ENCODE measurements around the gene JAML.

JAML gene

DNA sequence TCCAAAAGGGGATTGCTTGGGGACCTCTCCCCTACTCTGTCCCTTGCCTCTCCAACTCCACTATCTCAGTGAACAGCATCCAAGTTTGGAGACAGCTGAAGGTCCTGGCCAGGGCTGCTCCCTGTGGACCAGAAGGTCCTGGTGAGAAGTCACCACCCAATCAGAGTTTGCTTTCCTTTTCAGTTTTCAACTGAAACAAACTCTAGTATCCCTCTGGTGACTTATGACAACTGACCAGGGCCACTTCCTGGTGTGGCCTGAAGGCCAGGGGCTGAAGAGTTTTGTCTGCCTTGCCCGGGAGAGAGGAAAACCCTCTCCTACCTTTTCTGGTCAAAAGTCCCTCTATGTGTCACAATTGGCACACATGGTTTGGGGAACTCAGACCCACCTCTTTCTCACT, 5.1 kb downstream of the JAML start:
- no peak for DNase-seq (ENCODE audit: low read depth, low spot score)
- H3K4me3 ChIP-seq (ENCODE audit: low read length), result no peak overlapping the region

DNA sequence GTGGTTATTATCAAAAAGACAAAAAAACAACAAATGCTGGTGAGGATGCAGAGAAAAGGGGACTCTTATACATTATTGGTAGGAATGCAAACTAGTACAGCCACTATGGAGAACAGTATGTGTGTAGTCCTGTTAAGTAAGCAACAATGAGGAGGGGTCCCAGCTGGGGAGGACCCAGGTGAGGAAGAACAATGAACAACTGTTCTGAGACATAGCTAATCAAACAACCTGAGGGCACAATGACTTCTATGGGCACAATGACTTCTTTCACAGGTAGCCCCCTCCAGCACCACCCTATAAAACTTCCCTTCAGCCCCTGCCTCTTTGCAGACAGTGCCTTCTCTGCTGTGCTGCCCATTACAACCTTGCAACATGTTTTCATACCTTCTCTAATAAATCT, 5.6 kb downstream of the JAML start:
- no peak overlapping the region for H3K4me3 ChIP-seq (ENCODE audit: low read length)
- DNase-seq (ENCODE audit: low read depth, low spot score), result no peak

DNA sequence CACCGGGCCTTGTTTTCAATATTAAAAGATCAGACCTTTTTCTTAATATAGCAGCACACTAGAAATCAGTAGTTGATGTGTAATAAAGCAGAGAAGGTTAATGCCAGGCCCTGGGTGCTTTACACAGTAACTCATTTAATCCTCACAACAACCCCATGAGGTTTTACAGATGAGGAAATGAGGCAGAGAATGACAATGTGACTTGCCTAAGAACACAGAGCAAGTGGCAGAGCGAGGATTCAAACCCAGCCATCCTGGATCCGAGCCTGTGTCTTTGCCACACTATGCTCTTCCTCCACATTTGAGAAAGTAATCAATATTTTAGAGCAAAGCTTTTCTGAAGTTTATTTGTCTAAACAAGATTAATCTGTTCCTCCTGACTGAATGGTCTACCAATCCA, 7.2 kb downstream of the JAML start:
- no peak overlapping the region for H3K4me3 ChIP-seq (ENCODE audit: low read length)
- DNase-seq (ENCODE audit: low read depth, low spot score), result no peak

DNA sequence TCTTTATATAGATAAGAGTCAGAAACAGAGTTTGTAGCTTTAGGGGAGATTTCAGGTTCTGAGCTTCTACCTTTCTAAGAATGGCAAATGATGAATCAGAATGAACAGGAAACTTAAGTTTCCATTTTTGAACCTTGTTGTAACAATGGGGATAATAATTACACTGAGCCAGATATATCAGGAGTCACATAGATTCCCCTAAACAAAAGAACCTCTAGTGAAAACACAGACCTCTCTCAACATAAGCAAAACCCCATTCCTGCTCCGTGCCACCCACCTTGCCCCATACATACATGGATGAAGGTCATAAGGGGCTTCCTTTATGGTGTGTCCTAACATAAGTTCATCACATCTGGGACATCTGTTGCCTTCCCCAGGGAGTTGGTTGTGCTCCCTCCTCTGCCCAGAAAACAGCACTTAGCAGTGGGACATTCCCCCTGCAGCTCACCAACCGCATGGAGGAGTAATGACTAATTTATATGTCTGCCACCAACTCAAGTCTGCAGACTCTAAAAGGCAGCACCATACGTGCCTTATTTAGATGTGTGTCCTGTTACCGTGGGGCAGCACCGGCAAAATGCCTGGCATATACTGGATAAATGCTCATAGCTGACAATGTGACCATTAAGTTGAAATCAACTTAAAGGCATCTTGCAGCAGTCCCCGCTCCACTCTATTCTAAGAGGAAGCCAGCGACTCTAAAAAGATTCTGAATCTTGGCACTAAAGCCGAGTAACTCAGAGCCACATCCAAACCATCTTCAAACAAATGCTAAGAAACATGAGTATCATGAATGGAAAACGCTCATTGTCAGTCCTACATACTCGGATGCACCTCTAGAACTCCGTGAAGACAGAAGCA, 8.0 kb downstream of the JAML start:
- DNase-seq (ENCODE audit: low read depth, low spot score), result no peak

DNA sequence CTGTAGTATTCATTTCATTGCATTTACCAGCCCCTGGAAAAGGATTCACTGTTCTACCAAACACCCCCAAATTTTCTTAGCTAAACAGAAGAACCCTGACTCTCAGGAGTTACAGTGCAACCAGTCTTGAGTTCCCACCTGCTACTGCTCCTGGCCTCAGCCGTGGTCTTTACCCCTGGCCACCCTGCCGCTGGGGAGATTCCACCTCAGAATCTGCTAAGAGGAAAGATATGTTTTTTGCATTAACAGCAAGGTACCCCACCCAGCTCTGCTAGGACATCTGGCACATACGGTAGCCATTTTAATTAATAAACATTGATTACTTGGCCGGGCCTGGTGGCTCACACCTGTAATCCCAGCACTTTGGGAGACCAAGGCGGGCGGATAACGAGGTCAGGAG, 9.0 kb downstream of the JAML start:
- no peak overlapping the region for H3K4me3 ChIP-seq (ENCODE audit: low read length)
- no peak for DNase-seq (ENCODE audit: low read depth, low spot score)

More for the DNA sequence above, 8.0 kb downstream of the JAML start:
- no peak overlapping the region for H3K4me3 ChIP-seq (ENCODE audit: low read length)

DNA sequence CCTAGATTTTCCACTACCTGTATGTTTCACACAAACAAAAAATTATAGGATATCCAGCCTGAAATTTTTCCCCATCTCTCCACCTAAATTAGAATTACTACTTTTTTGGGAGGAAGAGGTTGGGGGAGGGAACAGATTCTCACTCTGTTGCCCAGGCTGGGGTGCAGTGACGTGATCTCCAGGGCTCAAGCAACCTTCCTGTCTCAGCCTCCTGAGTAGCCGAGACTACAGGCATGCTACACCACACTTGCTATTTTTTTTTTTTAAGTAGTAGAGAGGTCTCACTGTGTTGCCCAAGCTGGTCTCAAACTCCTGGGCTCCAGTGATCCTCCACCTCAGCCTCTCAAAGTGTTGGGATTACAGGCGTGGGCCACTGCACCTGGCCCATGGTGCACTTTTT, 9.5 kb downstream of the JAML start:
- H3K4me3 ChIP-seq (ENCODE audit: low read length), result no peak overlapping the region
- no peak for DNase-seq (ENCODE audit: low read depth, low spot score)

DNA sequence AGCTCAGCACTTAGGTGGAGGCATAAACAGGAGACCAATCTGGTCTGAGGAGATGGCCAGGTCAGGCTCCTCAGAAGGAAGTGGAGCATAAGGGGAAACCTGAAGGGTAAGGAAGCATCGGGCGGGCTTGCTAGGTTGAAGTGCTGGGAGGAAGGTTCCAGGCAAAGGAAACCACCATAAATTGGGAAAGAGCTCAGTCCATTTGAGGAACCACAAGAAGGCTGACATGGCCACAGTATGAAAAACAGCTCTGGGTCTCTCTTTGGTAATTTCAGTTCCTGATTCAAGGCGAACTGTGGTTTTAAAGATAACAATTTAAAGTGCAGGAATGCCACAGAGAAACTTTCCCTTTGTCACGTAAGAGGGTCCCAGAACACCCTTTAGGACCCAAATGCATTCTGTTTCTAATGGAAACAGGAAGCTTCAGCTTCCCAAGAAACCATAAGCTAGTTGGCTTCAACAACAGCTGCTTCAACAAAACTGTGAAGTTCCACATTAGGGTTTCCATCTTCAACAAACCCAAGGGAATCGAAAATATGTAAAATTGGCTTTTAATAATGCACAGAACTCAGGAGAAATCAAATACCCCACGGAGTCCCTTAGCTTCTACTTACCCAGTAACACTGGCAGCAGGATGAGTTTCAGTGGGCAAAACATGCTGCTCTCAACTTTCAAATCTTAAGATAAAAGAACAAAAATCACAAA, 10.4 kb downstream of the JAML start:
- no peak overlapping the region for H3K4me3 ChIP-seq (ENCODE audit: low read length)
- DNase-seq (ENCODE audit: low read depth, low spot score), result no peak

DNA sequence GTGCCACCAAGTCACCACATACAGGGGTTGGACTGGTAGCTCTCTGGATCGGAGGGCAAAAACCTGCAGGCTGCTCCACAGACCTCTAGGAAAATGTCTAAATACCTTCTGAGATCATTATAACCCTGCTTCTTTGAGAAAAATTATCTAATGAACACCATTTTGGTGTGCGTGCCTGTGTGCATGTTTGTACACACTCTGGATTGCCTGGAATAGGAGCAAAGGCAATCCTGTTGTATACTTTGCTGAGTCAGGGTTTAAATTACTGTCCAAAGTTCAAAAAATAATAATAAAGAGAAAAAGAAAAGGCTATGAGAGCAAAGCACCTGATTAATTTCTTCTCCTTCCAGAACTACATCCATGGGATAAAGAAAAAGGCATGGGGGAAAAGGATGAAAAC, 11.0 kb downstream of the JAML start:
- no peak overlapping the region for H3K4me3 ChIP-seq (ENCODE audit: low read length)
- no peak for DNase-seq (ENCODE audit: low read depth, low spot score)

DNA sequence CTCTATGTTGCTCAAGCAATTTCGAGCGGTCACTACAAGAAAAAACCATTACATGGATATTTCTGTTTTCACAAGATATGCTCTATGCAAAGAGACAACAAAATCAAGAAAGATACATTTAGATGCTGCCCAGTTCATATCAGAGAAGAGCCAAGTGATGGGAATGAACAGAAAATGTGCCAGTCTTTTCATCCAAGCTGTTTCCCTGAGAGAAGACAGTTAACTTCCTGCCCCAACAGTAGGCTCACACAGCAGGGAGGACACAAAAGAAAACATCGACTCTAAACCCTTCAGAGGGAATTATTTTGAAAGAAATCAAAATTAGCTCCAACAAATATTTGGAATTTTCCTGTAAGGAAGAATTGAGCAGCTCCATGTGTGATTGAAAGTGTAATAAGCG, 11.6 kb downstream of the JAML start:
- DNase-seq (ENCODE audit: low read depth, low spot score), result no peak
- no peak overlapping the region for H3K4me3 ChIP-seq (ENCODE audit: low read length)

DNA sequence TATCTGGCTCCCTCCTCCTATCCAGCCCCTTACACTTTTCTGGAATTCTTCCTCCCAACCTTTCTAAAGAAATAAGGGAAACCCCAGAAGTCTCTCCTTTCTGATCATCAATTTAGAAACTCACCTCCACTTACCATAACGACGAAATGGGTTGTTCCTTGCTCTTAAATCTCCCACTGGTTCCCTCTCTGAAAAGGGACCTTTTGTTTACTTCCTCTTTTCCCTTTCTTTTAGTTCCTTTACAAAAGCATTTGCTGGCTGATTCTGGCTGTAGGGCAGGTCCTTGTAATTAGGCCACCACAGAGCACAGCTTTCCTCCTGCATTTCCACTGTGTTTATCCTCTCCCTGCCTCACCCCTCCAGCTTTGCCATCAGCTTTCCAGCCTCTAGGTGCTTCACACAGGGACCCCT, 12.0 kb downstream of the JAML start:
- DNase-seq (ENCODE audit: low read depth, low spot score), result no peak
- H3K4me3 ChIP-seq (ENCODE audit: low read length), result no peak overlapping the region

DNA sequence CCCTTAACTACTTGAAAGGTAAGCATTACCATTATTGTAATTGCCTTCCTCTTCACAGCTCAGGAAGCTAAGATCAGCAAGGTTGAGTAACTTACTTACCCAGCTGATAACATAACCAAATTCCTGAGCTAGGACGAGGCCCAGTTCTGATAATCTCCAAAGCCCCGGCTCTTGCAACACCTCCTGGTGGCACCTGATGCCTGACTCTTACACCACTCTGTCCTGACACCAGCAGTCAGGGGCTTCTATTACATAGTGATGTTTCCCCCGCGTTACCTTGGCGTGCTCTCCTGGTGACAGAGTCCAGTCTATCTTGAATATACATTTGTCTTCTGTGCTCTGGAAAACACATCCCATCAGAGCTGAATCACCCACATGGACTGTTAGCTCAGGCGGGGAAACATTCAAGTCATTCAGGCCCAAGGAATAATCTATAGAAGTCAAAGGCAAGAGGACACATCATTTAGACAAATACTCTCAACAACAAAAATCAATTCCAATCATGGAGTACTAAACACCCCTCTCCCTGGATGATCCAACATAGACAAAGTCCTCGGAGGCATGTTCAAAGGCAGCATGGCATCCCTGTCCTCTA, 12.6 kb downstream of the JAML start:
- DNase-seq (ENCODE audit: low read depth, low spot score), result no peak
- no peak overlapping the region for H3K4me3 ChIP-seq (ENCODE audit: low read length)

DNA sequence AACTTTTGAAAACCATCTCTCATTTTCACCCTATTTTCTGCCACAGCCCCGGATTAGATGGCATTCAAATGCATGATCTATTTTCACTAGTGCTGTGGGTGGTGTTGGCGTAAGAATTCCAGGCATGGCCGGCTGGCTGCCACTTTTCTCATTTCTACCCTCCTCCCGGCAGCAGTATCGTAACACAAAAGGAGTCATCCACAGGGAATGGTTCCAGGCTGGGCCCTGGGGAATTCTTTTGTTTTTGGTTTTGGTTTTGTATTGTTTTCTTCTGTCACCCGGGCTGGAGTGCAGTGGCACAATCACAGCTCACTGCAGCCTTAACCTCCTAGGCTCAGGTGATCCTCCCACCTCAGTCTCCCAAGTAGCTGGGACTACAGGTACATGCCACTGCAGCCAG, 13.8 kb downstream of the JAML start:
- no peak for DNase-seq (ENCODE audit: low read depth, low spot score)
- H3K4me3 ChIP-seq (ENCODE audit: low read length), result no peak overlapping the region

DNA sequence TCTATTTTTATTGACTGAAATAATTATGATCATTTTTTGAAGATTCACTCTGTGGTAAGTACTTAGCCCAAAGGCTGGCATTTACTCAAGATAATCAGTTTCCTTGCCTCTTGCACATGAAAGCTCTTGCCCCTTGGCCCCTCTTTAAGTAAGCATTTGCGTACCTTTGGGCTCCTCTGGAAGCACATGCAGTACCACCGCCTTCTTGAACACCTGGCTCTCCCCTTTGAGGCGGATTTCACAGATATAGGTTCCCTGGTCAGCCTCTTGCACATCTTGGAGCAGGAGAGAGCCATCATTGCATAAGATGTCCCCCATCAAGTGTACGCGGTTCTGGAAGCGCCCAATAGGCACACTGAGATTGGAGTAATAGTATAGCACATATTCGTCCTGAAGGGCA, 14.5 kb downstream of the JAML start:
- no peak overlapping the region for H3K4me3 ChIP-seq (ENCODE audit: low read length)
- no peak for DNase-seq (ENCODE audit: low read depth, low spot score)

DNA sequence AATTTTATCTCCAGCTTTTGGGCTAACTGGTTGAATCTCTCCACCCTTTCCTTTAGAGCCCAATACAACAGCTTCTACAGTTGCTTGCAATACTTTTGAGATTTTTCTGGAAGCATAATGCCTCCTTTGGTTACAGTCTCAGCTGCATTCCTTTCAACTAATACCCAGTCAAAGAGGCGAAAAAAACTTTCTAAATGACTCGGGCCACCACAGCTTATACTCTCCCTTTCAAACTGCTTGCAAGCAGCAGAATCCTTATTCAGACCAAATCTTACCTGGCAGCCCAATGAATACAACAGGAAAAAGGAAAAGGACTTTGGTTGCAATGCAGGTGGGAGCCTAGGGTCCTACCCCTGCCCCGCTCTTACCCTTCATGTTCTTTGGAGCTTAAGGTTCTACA, 15.8 kb downstream of the JAML start:
- H3K4me3 ChIP-seq (ENCODE audit: low read length), result no peak overlapping the region
- DNase-seq (ENCODE audit: low read depth, low spot score), result no peak

DNA sequence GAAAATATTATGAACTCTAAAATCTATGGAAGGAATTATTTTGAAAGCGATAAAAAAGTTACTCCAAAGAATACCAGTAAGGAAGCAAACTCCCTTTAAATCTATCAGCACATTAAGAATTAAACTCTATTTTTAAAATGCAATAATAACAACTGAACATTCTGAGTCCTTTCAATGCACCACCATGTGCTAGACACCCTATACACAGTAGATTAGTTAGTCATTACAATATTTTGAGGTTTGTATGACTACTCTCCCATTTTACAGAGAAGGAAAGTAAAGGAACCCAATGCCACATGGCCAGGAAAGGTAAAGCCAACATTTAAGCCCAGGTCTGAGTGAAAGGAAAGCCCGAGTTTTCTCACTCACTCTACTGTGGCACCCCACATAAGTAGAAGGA, 17.7 kb downstream of the JAML start:
- no peak for DNase-seq (ENCODE audit: low read depth, low spot score)
- H3K4me3 ChIP-seq (ENCODE audit: low read length), result no peak overlapping the region

DNA sequence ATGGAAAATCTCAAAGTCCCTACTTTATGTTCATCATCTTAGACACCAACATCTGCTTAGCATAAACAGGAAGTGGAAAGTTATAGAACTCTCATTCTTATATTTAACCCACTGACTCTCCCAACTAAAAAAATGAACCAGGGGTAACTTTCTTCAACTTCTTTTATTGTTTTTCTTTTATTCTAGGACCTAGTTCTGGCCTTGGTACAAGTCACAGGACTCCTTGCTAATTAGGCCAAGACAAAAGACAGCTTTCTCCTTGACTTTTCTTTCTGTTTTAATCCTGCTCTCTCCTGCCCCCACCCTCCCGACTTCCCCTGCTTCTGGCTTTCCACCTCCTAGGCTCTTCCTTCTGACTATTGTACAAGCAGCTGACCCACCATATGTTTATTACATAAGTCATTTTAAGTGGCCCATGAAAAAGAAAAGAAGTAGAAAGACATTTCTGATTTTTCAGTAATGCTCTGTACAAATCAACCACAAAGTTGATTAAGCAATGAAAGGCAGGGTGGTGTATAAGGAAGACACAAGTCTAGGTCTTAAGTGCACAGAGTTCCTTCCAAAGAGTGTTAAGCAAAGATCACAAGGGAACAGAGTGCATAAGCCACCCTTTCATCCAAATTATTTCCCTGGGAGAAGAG, 18.3 kb downstream of the JAML start:
- DNase-seq (ENCODE audit: low read depth, low spot score), result no peak
- H3K4me3 ChIP-seq (ENCODE audit: low read length), result no peak overlapping the region

DNA sequence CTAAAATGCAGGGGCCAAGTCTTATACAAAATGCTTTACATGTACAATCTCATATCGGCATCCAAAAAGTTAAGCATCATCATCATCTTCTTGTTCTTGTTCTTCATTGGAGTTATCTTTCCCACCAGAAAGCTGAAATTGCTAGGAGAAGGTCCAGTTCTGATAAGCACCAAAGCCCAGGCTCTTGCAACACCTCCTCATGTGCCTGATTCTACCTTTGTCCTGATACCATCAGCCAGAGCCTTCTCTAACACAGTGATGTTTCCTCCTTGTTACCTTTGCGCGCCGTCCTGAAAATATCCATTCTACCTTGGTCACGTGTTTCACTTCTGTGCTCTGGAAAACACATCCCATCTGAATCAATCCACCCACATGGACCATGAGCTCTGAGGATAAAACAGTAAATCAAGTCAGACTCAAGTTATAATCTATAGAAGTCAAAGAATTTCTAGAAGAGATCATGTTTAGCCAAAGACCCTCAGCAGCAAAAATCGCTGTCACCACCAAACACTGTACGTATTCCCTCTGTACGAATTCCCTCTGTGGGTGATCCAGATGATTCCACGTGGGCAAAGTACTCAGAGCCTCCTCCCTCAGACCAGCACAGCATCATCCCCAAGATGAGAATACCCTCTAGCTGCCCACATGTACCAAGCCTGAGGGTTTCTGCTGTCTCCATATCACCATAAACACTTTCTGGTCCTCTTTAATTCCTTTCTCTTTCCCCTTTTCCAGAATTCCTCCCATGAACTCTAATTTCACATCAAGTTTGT, 19.0 kb downstream of the JAML start:
- no peak for DNase-seq (ENCODE audit: low read depth, low spot score)
- no peak overlapping the region for H3K4me3 ChIP-seq (ENCODE audit: low read length)

DNA sequence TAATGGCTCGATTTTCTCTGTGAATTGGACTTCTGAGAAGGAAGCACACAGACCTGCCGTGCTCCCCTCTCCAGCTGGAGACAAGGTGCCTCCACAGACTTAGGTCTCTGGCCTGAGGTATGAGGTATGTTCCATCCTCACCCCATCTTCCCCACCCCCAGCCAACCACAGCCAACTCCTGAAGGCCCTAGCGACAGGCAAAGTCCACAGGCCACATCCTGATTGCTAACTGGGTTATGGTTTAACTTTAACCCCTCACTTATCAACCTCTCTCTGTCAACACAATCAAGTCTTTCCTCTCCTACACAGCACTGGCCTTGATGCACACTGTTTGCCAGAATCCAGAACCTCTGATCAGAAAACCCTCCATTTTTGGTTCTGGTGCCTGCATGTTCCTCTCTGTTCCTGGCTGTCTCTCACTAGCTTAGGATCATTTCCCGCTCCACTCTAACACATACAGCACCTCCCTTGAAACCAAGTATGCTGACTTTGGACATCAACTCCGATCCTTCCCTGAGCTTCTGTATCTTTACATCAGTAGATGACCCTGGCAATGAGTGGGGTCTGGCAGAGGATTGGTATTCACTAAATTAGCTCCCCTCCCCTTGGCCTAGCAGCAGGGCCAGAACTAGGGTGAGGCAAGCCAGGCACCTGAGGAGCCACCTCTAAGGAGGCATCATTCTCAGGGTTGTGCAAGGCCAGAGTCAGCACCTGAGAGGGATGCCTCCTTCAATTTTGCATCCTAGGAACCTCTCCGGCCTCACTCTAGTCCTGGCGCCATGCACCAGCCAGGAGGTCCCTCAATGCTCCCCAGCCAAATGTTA, 22.0 kb downstream of the JAML start:
- H3K4me3 ChIP-seq (ENCODE audit: low read length), result peak overlapping the region; percentile 17
- peak; percentile 91 for DNase-seq (ENCODE audit: low read depth, low spot score)
